ENCODE data around the gene IFITM5.
"Not testable (repeated sequence)": the region's sequence is repeated elsewhere in the genome, so short reads cannot be mapped to it uniquely, and the experiment has no call there.

IFITM5 gene

GRCh38 chr11:328012-328411 is 28.7 kb upstream of the IFITM5 start:
- no peak for DNase-seq (ENCODE audit: low read depth in 2 of 2)

DNA sequence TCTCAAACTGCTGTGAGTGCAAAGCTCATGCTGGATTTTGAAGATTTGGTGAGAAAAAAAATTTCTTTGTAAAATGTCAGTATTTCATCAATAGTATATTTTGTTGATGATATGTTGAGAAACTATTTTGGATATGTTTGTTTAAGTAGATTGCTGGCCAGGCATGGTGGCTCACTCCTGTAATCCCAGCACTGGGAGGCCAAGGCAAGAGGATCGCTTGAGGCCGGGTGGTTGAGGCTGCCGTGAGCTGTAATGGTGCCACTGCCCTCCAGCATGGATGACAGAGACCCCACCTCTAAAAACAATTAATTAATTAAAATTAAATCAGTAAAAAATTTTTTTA is 28.2 kb upstream of the IFITM5 start:
- no peak for DNase-seq (ENCODE audit: low read depth in 2 of 2)

DNA sequence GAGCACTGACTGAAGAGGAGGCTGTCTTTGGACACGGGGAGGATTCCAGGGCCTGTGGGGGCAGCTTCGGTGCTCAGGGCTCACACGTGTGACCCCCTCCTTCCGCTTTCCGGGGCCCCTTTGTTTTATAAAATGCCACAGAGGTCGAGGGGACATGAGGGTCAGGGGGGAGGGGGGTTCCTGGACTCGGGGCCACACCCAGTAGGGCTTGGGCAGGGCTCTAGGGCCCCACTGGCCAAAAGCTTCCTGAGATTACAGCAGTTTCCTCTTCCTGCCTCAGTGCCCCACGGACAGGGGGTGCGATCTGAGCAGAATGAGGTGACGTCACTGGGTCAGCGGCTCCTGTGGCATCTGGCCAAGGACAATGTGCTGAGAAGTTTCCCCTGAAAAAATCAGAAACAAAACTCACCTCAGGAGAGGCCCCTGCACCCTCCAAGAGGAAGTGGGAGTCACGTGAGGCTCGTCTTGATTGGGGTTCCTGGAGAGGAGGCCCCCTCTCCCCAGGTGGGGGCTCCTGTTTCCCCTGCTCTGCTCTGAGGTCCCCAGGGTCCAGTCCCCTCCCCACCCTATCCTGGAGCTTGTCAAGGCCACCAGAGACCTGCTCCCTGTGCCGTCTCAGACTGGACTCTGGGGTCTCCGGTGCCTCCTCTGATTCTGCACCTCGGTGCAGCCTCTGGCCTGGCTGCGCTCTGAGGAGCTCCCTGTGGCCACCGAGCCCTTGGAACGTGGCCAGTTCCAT is 27.7 kb upstream of the IFITM5 start:
- peak in 1 of 2 donors; percentile 53 for DNase-seq (ENCODE audit: low read depth in 2 of 2)

DNA sequence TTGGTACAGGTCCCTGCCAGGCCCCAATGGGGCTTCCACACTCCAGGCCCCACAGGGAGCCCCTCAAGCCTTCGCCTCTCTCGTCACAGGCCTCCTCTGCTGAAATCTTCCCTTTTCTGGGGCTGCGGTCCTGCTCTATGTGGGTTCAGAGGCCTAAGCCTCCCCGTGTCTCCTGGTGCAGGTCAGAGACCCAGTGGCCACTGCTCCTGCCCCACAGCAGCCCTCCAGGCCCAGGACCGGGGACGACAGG is 27.2 kb upstream of the IFITM5 start:
- no peak for DNase-seq (ENCODE audit: low read depth in 2 of 2)

GRCh38 chr11:325796-326591 is 26.7 kb upstream of the IFITM5 start:
- DNase-seq (ENCODE audit: low read depth in 2 of 2), result no peak

- DNase-seq (ENCODE audit: low read depth in 2 of 2), result not testable (repeated sequence)
Measured at GRCh38 chr11:324593-325517, 25.5 kb upstream of the IFITM5 start.

DNA sequence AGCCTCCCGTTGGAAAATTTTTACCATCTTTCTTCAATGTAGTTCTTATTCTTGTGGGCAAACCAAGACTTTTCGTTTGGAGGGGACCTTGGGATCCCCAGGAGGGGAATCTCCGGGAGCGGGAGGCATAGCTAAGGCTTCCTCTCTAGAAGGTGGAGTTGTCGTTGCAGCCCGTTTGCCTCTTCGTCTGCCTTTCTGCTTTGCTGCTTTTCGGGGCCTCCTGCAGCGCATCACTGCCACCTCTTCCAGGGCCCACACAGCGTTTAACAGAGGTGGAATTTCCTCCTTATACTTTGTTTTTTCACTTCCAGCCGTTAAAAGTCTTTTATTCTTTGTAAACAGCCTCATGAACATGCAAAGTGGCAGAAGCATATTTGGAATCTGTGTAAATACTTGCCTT is 24.8 kb upstream of the IFITM5 start:
- no peak for DNase-seq (ENCODE audit: low read depth in 2 of 2)

- DNase-seq (ENCODE audit: low read depth in 2 of 2), result not testable (repeated sequence)
Measured at GRCh38 chr11:319888-320273, 20.6 kb upstream of the IFITM5 start.

GRCh38 chr11:319121-319887 is 20.0 kb upstream of the IFITM5 start:
- DNase-seq (ENCODE audit: low read depth in 2 of 2), result not testable (repeated sequence)

DNA sequence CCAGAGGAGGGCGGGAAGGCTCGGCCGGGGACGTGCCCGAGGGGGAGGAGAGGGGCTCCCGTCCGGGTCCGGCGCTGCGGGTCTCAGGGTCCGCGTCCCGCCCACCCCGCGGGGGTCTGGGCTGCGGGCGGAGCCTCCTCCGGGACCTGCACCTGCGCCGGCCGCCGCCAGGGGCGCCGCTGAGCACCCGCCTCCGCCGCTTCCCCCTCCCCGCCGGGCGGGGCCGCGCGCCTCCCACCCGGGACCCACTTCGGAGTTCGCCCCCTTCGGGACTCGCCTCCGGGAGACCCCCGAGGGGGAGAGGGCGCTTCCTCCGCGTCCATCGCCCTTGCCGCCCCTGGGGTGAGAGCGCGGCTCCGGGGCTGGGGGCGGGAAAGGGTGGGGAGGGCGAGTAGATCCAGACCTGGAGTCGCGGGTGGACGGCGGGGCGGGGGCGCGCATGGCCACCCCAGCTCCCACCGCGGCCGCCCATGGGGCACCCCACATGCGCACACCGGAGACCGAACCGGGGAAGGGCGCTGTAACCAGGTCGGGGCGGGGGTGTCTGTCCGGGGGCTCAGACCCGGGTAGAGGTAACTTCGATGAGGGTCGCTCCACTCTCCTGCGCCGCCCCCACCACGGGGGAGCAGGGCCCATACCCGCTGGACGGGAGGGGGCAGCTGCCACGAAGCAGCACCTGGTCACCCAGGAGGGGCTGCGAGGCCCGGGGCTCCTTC is 19.2 kb upstream of the IFITM5 start:
- not testable (repeated sequence) for DNase-seq (ENCODE audit: low read depth in 2 of 2)

DNA sequence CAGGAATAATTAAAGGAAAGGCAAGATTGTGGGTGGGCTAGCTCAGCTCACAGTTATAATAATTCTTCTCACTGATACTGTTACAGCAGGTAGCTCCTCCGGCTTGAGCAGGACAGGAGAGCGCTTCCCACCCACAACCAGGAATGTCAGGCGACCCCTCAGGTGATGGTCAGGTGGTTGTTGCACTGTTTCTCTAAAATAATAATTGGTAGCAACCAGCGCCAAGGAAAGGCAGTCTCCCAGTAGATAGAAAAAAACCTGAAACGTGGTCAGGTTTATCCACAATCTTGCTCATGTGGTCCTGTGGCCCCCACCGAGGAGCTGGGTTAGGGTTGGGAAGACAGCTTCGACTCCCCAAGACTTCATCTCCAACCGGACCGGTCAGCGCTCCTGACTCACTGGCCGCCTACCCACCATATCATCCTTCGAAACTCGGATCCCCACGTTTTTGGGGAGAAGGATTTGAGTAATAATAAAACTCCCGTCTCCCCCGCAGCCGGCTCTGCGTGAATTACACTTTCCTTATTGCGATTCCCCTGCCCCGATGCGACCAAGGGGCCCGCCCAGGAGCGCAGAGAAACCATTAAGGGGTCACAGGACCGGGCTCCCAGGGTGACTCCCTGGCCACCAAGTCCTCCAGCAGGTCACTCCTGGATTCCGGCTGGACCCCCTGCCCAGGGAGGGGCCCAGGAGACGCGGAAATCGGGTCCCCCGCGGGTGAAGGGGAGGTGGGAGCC is 18.5 kb upstream of the IFITM5 start:
- not testable (repeated sequence) for DNase-seq (ENCODE audit: low read depth in 2 of 2)

DNA sequence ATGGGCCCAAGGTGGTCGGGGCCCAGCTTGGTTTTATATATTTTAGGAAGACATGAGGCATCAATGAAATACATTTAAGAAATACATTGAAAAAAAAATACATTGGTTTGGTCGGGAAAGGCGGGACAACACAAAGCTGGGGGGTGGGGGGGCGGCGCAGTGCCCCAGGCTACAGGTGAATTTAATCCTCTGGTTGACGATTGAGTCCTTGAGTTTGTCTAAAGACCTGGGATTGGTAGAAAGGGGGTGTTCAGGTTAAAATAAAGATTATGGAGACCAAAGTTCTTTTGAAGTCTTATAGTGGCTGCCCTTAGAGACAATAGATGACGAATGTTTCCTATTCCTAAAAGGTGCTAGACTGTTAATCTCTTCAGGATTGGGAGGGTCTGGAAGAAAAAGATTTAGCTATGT is 17.6 kb upstream of the IFITM5 start:
- no peak for DNase-seq (ENCODE audit: low read depth in 2 of 2)

DNA sequence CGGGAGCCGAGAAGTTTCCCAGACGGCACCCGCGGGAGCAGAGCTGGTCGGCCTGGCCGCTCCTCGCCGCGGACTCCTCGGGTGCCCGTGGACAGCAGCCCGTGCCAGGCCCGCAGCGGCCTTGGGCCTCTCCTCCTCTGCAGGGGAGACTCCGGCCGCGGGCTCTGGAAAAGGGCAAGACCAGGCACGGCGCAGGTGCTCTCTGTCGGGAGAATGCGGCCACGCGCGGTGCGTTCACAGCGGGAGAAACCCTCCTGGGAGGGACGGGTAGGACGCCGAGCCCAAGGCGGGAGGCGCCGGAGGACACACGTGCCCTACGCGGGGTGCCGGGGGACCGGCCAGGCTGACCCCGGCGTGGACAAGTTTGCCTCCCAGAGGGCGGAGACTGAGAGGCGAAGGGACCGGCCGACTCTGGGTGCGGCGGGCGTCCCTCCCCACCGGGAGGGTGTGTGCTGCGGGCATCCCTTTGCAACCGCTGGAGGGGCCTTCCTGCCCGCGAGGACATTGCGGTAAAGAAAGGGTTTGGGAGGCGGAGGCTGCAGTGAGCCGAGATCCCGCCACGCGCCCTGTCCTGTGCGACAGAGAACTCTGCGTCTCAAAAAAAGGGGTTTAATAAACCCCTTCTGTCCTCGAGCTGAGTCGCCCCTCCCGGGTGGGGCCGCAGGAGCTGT is 16.8 kb upstream of the IFITM5 start:
- DNase-seq (ENCODE audit: low read depth in 2 of 2), result no peak

GRCh38 chr11:315516-315994 is 16.2 kb upstream of the IFITM5 start:
- no peak for DNase-seq (ENCODE audit: low read depth in 2 of 2)

DNA sequence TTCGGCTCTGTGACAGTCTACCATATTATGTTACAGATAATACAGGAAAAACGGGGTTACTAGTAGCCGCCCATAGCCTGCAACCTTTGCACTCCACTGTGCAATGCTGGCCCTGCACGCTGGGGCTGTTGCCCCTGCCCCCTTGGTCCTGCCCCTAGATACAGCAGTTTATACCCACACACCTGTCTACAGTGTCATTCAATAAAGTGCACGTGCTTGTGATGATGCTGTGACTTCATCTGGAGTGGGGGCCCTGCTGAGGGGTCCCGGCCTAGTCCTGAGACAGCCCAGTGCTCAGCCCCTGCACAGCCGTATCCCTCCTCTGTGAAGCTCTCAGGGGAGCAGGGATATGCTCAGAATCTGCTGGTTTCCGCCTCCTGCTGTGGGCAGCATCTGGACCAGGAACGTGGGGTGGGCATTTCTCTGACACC is 15.7 kb upstream of the IFITM5 start:
- DNase-seq (ENCODE audit: low read depth in 2 of 2), result no peak

GRCh38 chr11:314554-314875 is 15.2 kb upstream of the IFITM5 start:
- DNase-seq (ENCODE audit: low read depth in 2 of 2), result not testable (repeated sequence)

GRCh38 chr11:313787-314553 is 14.6 kb upstream of the IFITM5 start, which contains the start of gene IFITM1:
Gene IFITM1 (plus strand): TSS chr11:314040. CDS start chr11:314171, 131 bp downstream.
- DNase-seq (ENCODE audit: low read depth in 2 of 2), result peak in 1 of 2 donors; percentile 34

DNA sequence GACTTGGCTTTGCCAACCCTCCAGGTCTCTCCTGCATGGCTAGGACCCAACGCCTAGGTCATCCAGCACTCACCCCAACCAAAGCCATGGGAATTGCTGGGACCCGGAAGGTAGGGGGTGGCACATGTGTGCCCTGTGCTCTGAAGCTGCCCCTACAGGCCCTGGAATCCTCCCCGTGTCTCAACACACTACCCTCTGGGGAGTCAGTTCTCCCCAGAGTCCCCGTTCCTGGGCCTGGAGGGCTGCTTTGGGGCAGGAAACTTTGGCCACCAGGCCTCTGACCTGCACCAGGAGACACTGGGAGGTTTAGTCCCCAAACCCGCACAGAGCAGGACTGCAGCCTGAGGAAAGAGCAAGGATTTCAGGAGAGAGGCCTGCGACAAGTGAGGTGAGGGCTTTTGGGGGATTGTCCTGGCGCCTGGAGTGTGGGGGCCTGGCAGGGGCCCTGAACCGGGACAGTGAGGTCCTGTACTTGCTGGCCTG is 14.0 kb upstream of the IFITM5 start:
- no peak for DNase-seq (ENCODE audit: low read depth in 2 of 2)
